Astrocyte (in vitro differentiated cells and primary cell): ENCODE measurements around the gene IDUA. TPM values are rescaled to one million over a fixed set of nuclear protein-coding genes. Genes with fewer than 3 reads are reported as not detected.

Experiments
- DNase-seq: peaks from one replicate; pipeline ENCODE4 v3.0.0-alpha.2; 2010; ENCODE audit warnings: low read depth
- FAIRE-seq: peaks from 2 replicates; lab custom pipeline; 2011; peaks lifted over from hg19 to GRCh38; lab: Jason Lieb, UNC
- H2AFZ ChIP-seq: 2 replicates; pipeline ENCODE4 v1.6.0; 2012; ENCODE audit warnings: low read depth, low read length, inconsistent platforms
- H3K27ac ChIP-seq: 2 replicates; pipeline ENCODE4 v1.5.1; 2011; ENCODE audit warnings: low read depth, low read length, inconsistent platforms
- H3K27me3 ChIP-seq: 2 replicates; pipeline ENCODE4 v1.6.0; 2011; ENCODE audit warnings: low read length, inconsistent platforms; ENCODE audit not compliant: insufficient read depth
- H3K36me3 ChIP-seq: 2 replicates; pipeline ENCODE4 v1.5.1; 2011; ENCODE audit warnings: low read length, inconsistent platforms; ENCODE audit not compliant: insufficient read depth
- H3K4me1 ChIP-seq: 2 replicates; pipeline ENCODE4 v1.5.1; 2011; ENCODE audit warnings: low read length, inconsistent platforms; ENCODE audit not compliant: insufficient read depth
- H3K4me2 ChIP-seq: 2 replicates; pipeline ENCODE4 v1.6.0; 2012; ENCODE audit warnings: low read length, inconsistent platforms
- H3K4me3 ChIP-seq: 2 replicates; pipeline ENCODE4 v1.5.1; 2011; ENCODE audit warnings: low read depth, mild to moderate bottlenecking, low read length, inconsistent platforms; ENCODE audit not compliant: insufficient read depth
- H3K79me2 ChIP-seq: 2 replicates; pipeline ENCODE4 v1.6.0; 2012; ENCODE audit warnings: mild to moderate bottlenecking, low read length, inconsistent platforms; ENCODE audit not compliant: insufficient read depth
- H3K9ac ChIP-seq: 2 replicates; pipeline ENCODE4 v1.6.0; 2012; ENCODE audit warnings: mild to moderate bottlenecking, low read length, inconsistent platforms
- H3K9me3 ChIP-seq: 2 replicates; pipeline ENCODE4 v1.5.1; 2012; ENCODE audit warnings: low read depth, mild to moderate bottlenecking, low read length, inconsistent platforms; ENCODE audit not compliant: insufficient read depth
- H4K20me1 ChIP-seq: 2 replicates; pipeline ENCODE4 v1.6.0; 2012; ENCODE audit warnings: low read length, inconsistent platforms; ENCODE audit not compliant: insufficient read depth
- H3K27ac Mint-ChIP-seq: one replicate; pipeline ENCODE4 v1.8.0; 2021; ENCODE audit warnings: mild to moderate bottlenecking, mixed read lengths; ENCODE audit not compliant: unreplicated experiment
- H3K27me3 Mint-ChIP-seq: one replicate; pipeline ENCODE4 v1.8.0; 2021; ENCODE audit warnings: low read depth, mixed read lengths; ENCODE audit not compliant: unreplicated experiment
- H3K36me3 Mint-ChIP-seq: one replicate; pipeline ENCODE4 v1.8.0; 2021; ENCODE audit warnings: low read depth, mixed read lengths; ENCODE audit not compliant: unreplicated experiment
- H3K4me1 Mint-ChIP-seq: one replicate; pipeline ENCODE4 v1.8.0; 2021; ENCODE audit warnings: low read depth, mixed read lengths; ENCODE audit not compliant: unreplicated experiment
- H3K4me3 Mint-ChIP-seq: one replicate; pipeline ENCODE4 v1.8.0; 2021; ENCODE audit warnings: mild to moderate bottlenecking, moderate library complexity, mixed read lengths; ENCODE audit not compliant: unreplicated experiment
- H3K9me3 Mint-ChIP-seq: one replicate; pipeline ENCODE4 v1.8.0; 2021; ENCODE audit warnings: mild to moderate bottlenecking, mixed read lengths; ENCODE audit not compliant: unreplicated experiment
- CTCF ChIP-seq: IDR thresholded peaks from 2 replicates; pipeline ENCODE4 v1.5.1; 2011; ENCODE audit warnings: low read depth, mild to moderate bottlenecking, inconsistent platforms, low read length, moderate library complexity; ENCODE audit not compliant: insufficient read depth
- EZH2 ChIP-seq: IDR thresholded peaks from 2 replicates; pipeline ENCODE4 v1.6.1; 2012; ENCODE audit warnings: mild to moderate bottlenecking, low read length, inconsistent platforms; ENCODE audit not compliant: insufficient read depth
- total RNA-seq: library from RNA; stranded (reverse); gene quantifications from 2 replicates; pipeline ENCODE4 v1.2.1, GENCODE V29; 2021

Gene IDUA
- total RNA-seq, 1 donor from 2014 or later = 20.5 TPM

GRCh38 chr4:1029529-1029928 lies 42.7 kb downstream of the IDUA start:
- Histone ChIP-seq H3K4me1 (peaks cover 15% of the 10 kb centered on the region), H3K4me3 (no peak overlapping the region), H2AFZ (no peak overlapping the region), H3K9ac (no peak overlapping the region), H3K9me3 (no peaks in the 10 kb centered on the region), H3K4me2 (no peak overlapping the region), H3K27ac (no peak overlapping the region), H3K79me2 (no peaks in the 10 kb centered on the region), H4K20me1 (no peaks in the 10 kb centered on the region), H3K27me3 (no peaks in the 10 kb centered on the region), H3K36me3 (peaks cover 10% of the 10 kb centered on the region)
- FAIRE-seq (no peak), DNase-seq (no peak)
- Mint-ChIP-seq H3K4me1 (peaks cover 5% of the 10 kb centered on the region), H3K27me3 (no peaks in the 10 kb centered on the region), H3K9me3 (peaks cover 2% of the 10 kb centered on the region), H3K4me3 (no peak overlapping the region), H3K27ac (no peak overlapping the region), H3K36me3 (no peaks in the 10 kb centered on the region)
- TF ChIP-seq EZH2 (no peak), CTCF (no peak)

DNA sequence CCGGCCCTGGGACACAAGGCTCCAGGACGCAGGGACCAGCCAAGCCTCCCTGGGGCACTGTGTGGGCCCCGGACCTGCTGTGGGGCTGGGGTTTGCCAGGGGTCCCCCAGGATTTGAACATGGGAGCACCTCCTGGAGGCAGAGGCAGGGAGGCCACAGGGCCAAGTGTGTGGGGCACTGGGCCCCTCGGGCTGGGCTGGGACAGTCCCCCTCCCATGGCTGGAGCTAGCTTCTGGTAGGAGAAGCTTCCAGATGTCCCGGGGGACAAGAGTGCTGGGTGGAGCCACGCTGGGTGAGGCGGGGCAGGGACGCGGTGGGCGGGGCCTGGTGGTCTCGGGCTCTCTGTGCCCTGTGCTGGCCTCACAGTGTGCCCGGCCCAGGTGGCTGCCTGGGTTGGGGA lies 43.2 kb downstream of the IDUA start:
- H3K4me2 ChIP-seq = no peak overlapping the region
- no peaks in the 10 kb centered on the region for H3K27me3 ChIP-seq
- no peak overlapping the region for H3K4me3 Mint-ChIP-seq
- no peak overlapping the region for H2AFZ ChIP-seq
- no peak overlapping the region for H3K27ac ChIP-seq
- peaks cover 10% of the 10 kb centered on the region for H3K36me3 ChIP-seq
- FAIRE-seq = no peak
- DNase-seq = no peak
- no peaks in the 10 kb centered on the region for H3K27me3 Mint-ChIP-seq
- peaks cover 16% of the 10 kb centered on the region for H3K4me1 ChIP-seq
- no peaks in the 10 kb centered on the region for H4K20me1 ChIP-seq
- no peaks in the 10 kb centered on the region for H3K79me2 ChIP-seq
- H3K4me1 Mint-ChIP-seq = peaks cover 5% of the 10 kb centered on the region
- no peaks in the 10 kb centered on the region for H3K36me3 Mint-ChIP-seq
- H3K27ac Mint-ChIP-seq = no peak overlapping the region
- TF ChIP-seq CTCF = no peak
- no peak overlapping the region for H3K9ac ChIP-seq
- peaks cover 2% of the 10 kb centered on the region for H3K9me3 Mint-ChIP-seq
- no peak overlapping the region for H3K4me3 ChIP-seq
- H3K9me3 ChIP-seq = no peaks in the 10 kb centered on the region

DNA sequence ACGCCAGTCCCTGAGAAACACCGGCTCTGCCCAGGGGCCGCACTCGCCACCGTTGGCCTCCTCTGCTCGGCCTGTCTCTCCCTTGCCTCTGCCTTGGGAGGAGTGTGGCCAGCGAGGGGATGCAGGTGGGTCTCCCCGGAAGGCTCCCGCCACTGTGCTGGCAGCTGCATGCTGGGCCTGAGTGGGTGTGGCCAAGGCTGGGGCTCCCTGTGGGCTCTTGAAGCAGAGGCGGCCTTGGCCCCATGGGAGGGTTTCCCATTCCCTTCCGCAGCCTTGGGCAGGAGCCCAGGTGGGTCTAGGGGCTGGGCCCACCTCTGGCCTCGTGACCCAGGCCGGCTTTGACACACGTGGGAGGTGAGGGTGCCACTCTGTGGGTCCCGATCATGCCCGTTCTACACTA lies 43.7 kb downstream of the IDUA start:
- Mint-ChIP-seq H3K27ac (no peak overlapping the region), H3K9me3 (peaks cover 2% of the 10 kb centered on the region), H3K4me3 (no peak overlapping the region), H3K4me1 (peaks cover 5% of the 10 kb centered on the region), H3K36me3 (no peaks in the 10 kb centered on the region), H3K27me3 (no peaks in the 10 kb centered on the region)
- H3K79me2 ChIP-seq = no peaks in the 10 kb centered on the region
- no peaks in the 10 kb centered on the region for H3K9me3 ChIP-seq
- no peak overlapping the region for H3K9ac ChIP-seq
- H3K36me3 ChIP-seq = peaks cover 5% of the 10 kb centered on the region
- H2AFZ ChIP-seq = no peak overlapping the region
- H3K27me3 ChIP-seq = no peaks in the 10 kb centered on the region
- FAIRE-seq (no peak), DNase-seq (no peak)
- no peaks in the 10 kb centered on the region for H4K20me1 ChIP-seq
- H3K4me1 ChIP-seq = peaks cover 20% of the 10 kb centered on the region
- TF ChIP-seq CTCF (no peak), EZH2 (no peak)
- H3K4me2 ChIP-seq = no peak overlapping the region
- H3K27ac ChIP-seq = no peak overlapping the region
- H3K4me3 ChIP-seq = no peak overlapping the region
